ENCODE results near the gene SIX1.

SIX1 gene

GRCh38 chr14:60641742-60642269, 7.5 kb downstream of the SIX1 start:
- DNase-seq, result no peak

GRCh38 chr14:60640859-60641741, 8.2 kb downstream of the SIX1 start:
- no peak for DNase-seq

- no peak for DNase-seq
These were observed 9.6 kb downstream of the SIX1 start for GRCh38 chr14:60639674-60640073.

- DNase-seq, result no peak
These were observed 11.6 kb downstream of the SIX1 start for GRCh38 chr14:60637479-60638315.

- DNase-seq, result no peak
These were observed 12.3 kb downstream of the SIX1 start for GRCh38 chr14:60636879-60637478.

- DNase-seq, result no peak
These were observed 15.1 kb downstream of the SIX1 start for GRCh38 chr14:60634153-60634552.

GRCh38 chr14:60632777-60633176, 16.5 kb downstream of the SIX1 start:
- DNase-seq, result no peak

- no peak for DNase-seq
These were observed 17.0 kb downstream of the SIX1 start for GRCh38 chr14:60632257-60632656.

- DNase-seq, result no peak
These were observed 17.4 kb downstream of the SIX1 start for GRCh38 chr14:60631842-60632241.

- no peak for DNase-seq
These were observed 19.1 kb downstream of the SIX1 start for GRCh38 chr14:60630129-60630528.

- no peak for DNase-seq
These were observed 20.4 kb downstream of the SIX1 start for GRCh38 chr14:60628892-60629291.

- DNase-seq, result no peak
These were observed 26.4 kb downstream of the SIX1 start for GRCh38 chr14:60622917-60623257.

GRCh38 chr14:60622210-60622916, 26.9 kb downstream of the SIX1 start:
- no peak for DNase-seq

- no peak for DNase-seq
These were observed 27.9 kb downstream of the SIX1 start for GRCh38 chr14:60621386-60621785.

- peak; percentile 69 for DNase-seq
These were observed 31.0 kb downstream of the SIX1 start for GRCh38 chr14:60618241-60618640.

- DNase-seq, result peak; percentile 8
These were observed 32.8 kb downstream of the SIX1 start for GRCh38 chr14:60616461-60616959.

GRCh38 chr14:60602291-60602690, 47.0 kb downstream of the SIX1 start:
- no peak for DNase-seq

- no peak for DNase-seq
These were observed 49.5 kb downstream of the SIX1 start for GRCh38 chr14:60599727-60600126.

- DNase-seq, result no peak
These were observed 53.1 kb downstream of the SIX1 start for GRCh38 chr14:60596139-60596538.

- no peak for DNase-seq
These were observed 55.2 kb downstream of the SIX1 start for GRCh38 chr14:60594062-60594461.

Measured in NCI-H1105 (cell line).